Sigmoid colon (tissue), 7 donors: Measurements from ENCODE around the gene EFHB. TPM values are rescaled to one million over a fixed set of nuclear protein-coding genes. Genes with fewer than 3 reads are reported as not detected.
"Not testable (repeated sequence)": the region's sequence is repeated elsewhere in the genome, so short reads cannot be mapped to it uniquely, and the experiment has no call there.

Experiments
- DNase-seq: peaks from one replicate; pipeline ENCODE4 v3.0.0-alpha.2; 2019
- H3K27ac ChIP-seq, 4 donors: fragments of 200-600 bp; sonication (generic); one replicate each; pipeline ENCODE4 v1.5.1; 2016 to 2019; ENCODE audit warnings: mild to moderate bottlenecking in 1 of 4
- H3K27me3 ChIP-seq, 3 donors: fragments of 200-600 bp; sonication (generic); one replicate each; pipeline ENCODE4 v1.5.1; 2019; ENCODE audit warnings: mild to moderate bottlenecking in 1 of 3
- H3K36me3 ChIP-seq, 4 donors: fragments of 200-600 bp; sonication (generic); one replicate each; pipeline ENCODE4 v1.5.1; 2016 to 2019
- H3K4me1 ChIP-seq, 4 donors: fragments of 200-600 bp; sonication (generic); one replicate each; pipeline ENCODE4 v1.5.1; 2017 to 2019
- H3K4me3 ChIP-seq, 4 donors: fragments of 200-600 bp; sonication (generic); one replicate each; pipeline ENCODE4 v1.5.1; 2017 to 2019; ENCODE audit warnings: mild to moderate bottlenecking in 2 of 4, moderate library complexity in 1 of 4
- H3K9me3 ChIP-seq, 4 donors: fragments of 200-600 bp in 3 of 4; sonication (generic) in 3 of 4; one replicate each; pipeline versions ENCODE4 v1.5.1 to v1.6.1; 2013 to 2019
- CTCF ChIP-seq, 4 experiments: fragments of 450-650 bp in 3 of 4; fragments of 200-600 bp in 1 of 4; IDR thresholded peaks; one replicate each; pipeline ENCODE4 v1.5.1; 2016 to 2019; ENCODE audit warnings: antibody characterized with exemption in 4 of 4, mild to moderate bottlenecking in 3 of 4, moderate library complexity in 2 of 4
- EP300 ChIP-seq, 4 donors: sonication (generic); formaldehyde crosslinking; IDR thresholded peaks; one replicate each; pipeline ENCODE4 v1.6.1; 2017; ENCODE audit warnings: antibody characterized with exemption in 4 of 4
- POLR2A ChIP-seq, 2 donors: fragments of 450-650 bp; IDR thresholded peaks; one replicate each; pipeline ENCODE4 v1.6.1; 2016; ENCODE audit warnings: antibody characterized with exemption in 2 of 2, mild to moderate bottlenecking in 2 of 2, moderate library complexity in 2 of 2
- POLR2AphosphoS5 ChIP-seq, 4 donors: sonication (generic); formaldehyde crosslinking; IDR thresholded peaks; one replicate each; pipeline ENCODE4 v1.6.1; 2017; ENCODE audit warnings: antibody characterized with exemption in 4 of 4
- WGBS, 2 donors: extraction: QIAGEN DNeasy Blood & Tissue Kit; methylation state at CpG; one replicate each; pipeline ENCODE4 v1.1.7; 2013; 5-methylcytosine and 5-hydroxymethylcytosine counted together
- intact Hi-C: fragments of 100-400 bp; cut with DNase I; formaldehyde crosslinking; loops from one replicate; pipeline ENCODE4 v1.15.1; 2023
- polyA plus RNA-seq, 3 donors: library from polyadenylated mRNA; stranded (reverse); fragments of 200-250 nt; gene quantifications; one replicate each; pipeline ENCODE4 v1.2.3, GENCODE V29; 2013
- total RNA-seq, 4 donors: library from RNA; depleted of rRNA; stranded (reverse); fragments of >200 nt; gene quantifications; one replicate each; pipeline ENCODE4 v1.1.0, GENCODE V29; 2016
- donor health status: healthy with polysubstance abuse.
- donor health status: Bipolar disorder and iron deficiency.
- donor health status: healthy.

The EFHB gene
- total and polyA plus RNA-seq, 7 donors: 0.41 to 2.9 (median 0.47) TPM; not detected in 2

- intact Hi-C loops: no loop called here
- H3K4me1 ChIP-seq: no peaks in the 10 kb centered on the region
- WGBS, 2 donors: 32 to 83% methylated on average over 2 of the region's 2 CpGs
- DNase-seq: no peak
- no peak overlapping the region for H3K27ac ChIP-seq
- TF ChIP-seq POLR2AphosphoS5 (IDR thresholded peaks at IDR 0.05) (no peak), EP300 (IDR thresholded peaks at IDR 0.05) (no peak), CTCF (IDR thresholded peaks at IDR 0.05) (no peak), POLR2A (IDR thresholded peaks at IDR 0.05) (no peak)
- H3K36me3 ChIP-seq: no peaks in the 10 kb centered on the region
- H3K27me3 ChIP-seq: no peaks in the 10 kb centered on the region
- no peak overlapping the region for H3K4me3 ChIP-seq
- H3K9me3 ChIP-seq: no peaks in the 10 kb centered on the region
These were observed 34.8 kb downstream of the EFHB start for GRCh38 chr3:19899264-19899663.

DNA sequence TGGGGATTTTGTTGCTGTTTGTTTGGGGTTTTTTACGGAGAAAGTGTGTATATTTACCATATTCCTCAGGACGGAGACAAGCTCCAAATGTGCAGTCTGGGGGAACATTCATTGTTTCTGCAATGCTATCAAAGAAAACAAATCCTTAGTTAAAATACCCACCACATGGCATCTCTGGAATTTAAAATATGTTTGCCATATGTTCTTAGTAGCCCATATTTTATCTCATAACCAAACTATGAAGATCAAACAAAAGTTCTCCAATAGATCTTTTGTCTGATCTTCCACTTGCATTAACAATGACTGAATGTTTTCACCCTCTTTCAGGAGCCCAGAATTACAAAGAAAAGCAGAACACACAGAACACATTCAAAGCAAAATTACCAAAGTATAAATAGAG lies 35.3 kb downstream of the EFHB start:
- H3K27me3 ChIP-seq: no peaks in the 10 kb centered on the region
- WGBS, 2 donors: 48 to 78% methylated on average over 2 of the region's 2 CpGs
- no peaks in the 10 kb centered on the region for H3K9me3 ChIP-seq
- H3K36me3 ChIP-seq: no peaks in the 10 kb centered on the region
- no peaks in the 10 kb centered on the region for H3K4me1 ChIP-seq
- H3K4me3 ChIP-seq: no peak overlapping the region
- intact Hi-C loops: no loop called here
- H3K27ac ChIP-seq: no peak overlapping the region
- TF ChIP-seq CTCF (IDR thresholded peaks at IDR 0.05) (no peak), POLR2A (IDR thresholded peaks at IDR 0.05) (no peak), POLR2AphosphoS5 (IDR thresholded peaks at IDR 0.05) (no peak)
- DNase-seq: no peak

DNA sequence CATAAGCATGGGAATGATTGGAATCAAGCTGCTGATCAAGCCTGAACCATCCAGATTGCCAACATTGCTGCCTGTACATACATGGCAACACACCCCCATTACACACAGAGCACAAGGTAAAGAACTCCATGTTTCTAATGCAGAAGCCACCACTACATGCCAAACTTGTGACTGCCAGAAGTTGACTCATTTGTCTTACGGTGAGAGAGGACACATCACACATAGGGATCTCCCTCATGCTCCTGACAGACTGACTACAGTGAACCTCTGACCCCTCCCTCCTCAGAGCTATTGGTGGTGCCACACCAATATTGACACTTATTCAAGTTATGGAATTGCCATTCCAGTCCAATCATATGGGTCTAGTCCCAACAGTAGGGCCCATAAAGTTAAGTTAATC lies 42.3 kb downstream of the EFHB start:
- no peak for DNase-seq
- Histone ChIP-seq H3K9me3 (no peaks in the 10 kb centered on the region), H3K4me1 (peaks cover 0 to 18% (median 12%) of the 10 kb centered on the region in 4 donors), H3K27ac (no peak overlapping the region), H3K36me3 (no peaks in the 10 kb centered on the region), H3K27me3 (no peaks in the 10 kb centered on the region), H3K4me3 (no peak overlapping the region)
- TF ChIP-seq POLR2A (IDR thresholded peaks at IDR 0.05) (no peak), POLR2AphosphoS5 (IDR thresholded peaks at IDR 0.05) (no peak), EP300 (IDR thresholded peaks at IDR 0.05) (no peak), CTCF (IDR thresholded peaks at IDR 0.05) (no peak)
- intact Hi-C loops: no loop called here
- WGBS, 2 donors: 10 to 71% methylated on average over 1 of the region's 1 CpG

- peak overlapping the region; percentile 40 to 72 (median 64) for H3K27ac ChIP-seq
- intact Hi-C loops: loop anchor here (5.0 kb wide), 2 partner anchors 59 to 154 kb away; partner anchors contain the start of genes KAT2B and RAB5A
- H3K4me1 ChIP-seq: peaks cover 0 to 18% (median 12%) of the 10 kb centered on the region in 4 donors
- TF ChIP-seq POLR2A (IDR thresholded peaks at IDR 0.05) (no peak), EP300 (IDR thresholded peaks at IDR 0.05) (no peak), POLR2AphosphoS5 (IDR thresholded peaks at IDR 0.05) (no peak)
- no peaks in the 10 kb centered on the region for H3K36me3 ChIP-seq
- H3K27me3 ChIP-seq: no peaks in the 10 kb centered on the region
- DNase-seq: no peak
- WGBS, 2 donors: 32 to 52% methylated on average over 5 of the region's 5 CpGs
- peak overlapping the region in 1 of 4 donors; percentile 23 for H3K4me3 ChIP-seq
- H3K9me3 ChIP-seq: no peaks in the 10 kb centered on the region
These were observed 45.4 kb downstream of the EFHB start for GRCh38 chr3:19888428-19889152.

DNA sequence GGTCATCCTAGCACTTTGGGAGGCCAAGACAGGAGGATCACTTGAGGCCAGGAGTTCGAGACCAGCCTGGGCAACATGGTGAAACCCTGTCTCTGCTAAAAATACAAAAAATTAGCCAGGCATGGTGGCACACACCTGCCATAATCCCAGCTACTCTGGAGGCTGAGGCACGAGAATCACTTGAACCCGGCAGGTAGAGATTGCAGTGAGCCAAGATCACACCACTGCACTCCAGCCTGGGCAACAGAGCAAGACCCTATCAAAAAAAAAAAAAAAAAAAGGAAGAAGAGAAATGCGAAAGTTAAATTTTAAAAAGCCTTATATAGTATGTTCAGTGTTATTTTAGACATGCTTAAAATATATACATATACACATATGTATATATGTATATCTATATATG lies 46.9 kb downstream of the EFHB start:
- 91 to 94% methylated on average over 4 of the region's 4 CpGs for WGBS, 2 donors
- not testable (repeated sequence) for H3K27ac ChIP-seq, H3K9me3 ChIP-seq, DNase-seq, H3K4me3 ChIP-seq, H3K27me3 ChIP-seq, H3K36me3 ChIP-seq
- intact Hi-C loops: loop anchor here (5.0 kb wide), 2 partner anchors 60 to 155 kb away; partner anchors contain the start of genes KAT2B and RAB5A
- H3K4me1 ChIP-seq: peaks cover 0 to 18% (median 12%) of the 10 kb centered on the region in 4 donors
